ENCODE measurements around the gene RBM15.

Gene RBM15

DNA sequence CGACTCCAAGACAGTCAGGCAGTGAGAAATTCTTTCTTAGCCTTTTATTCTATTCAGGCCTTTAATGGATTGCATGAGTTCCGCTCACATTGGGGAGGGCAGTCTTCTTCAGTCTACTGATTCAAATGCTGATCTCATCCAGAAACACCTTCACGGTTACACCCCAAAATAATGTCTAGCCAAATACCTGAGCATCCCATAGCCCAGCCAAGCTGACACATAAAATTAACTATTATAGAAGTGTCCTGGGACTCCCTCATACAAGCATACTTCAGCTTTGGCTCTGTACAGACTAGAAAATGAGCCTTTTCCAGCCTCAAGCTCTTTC, 55.3 kb downstream of the RBM15 start:
- H3K4me3 ChIP-seq (ENCODE audit: low read depth, low read length, poor library complexity, severe bottlenecking) = no peak overlapping the region
- no peaks in the 10 kb centered on the region for H3K79me2 ChIP-seq (ENCODE audit: insufficient read depth, low read length)
- TF ChIP-seq CTCF (IDR thresholded peaks at IDR 0.05; ENCODE audit: low read length) = no peak
- TF ChIP-seq EZH2 (IDR thresholded peaks at IDR 0.05; ENCODE audit: borderline replicate concordance, low read length) = no peak
- H3K27ac ChIP-seq (ENCODE audit: low read depth, low read length, poor library complexity, severe bottlenecking) = no peak overlapping the region
- H4K20me1 ChIP-seq (ENCODE audit: insufficient read depth, low read length) = no peaks in the 10 kb centered on the region
- H3K9ac ChIP-seq (ENCODE audit: low read length) = no peak overlapping the region
- no peaks in the 10 kb centered on the region for H3K9me3 ChIP-seq (ENCODE audit: low read length)
- H3K4me2 ChIP-seq (ENCODE audit: low read length) = no peak overlapping the region
- H3K9me2 ChIP-seq (ENCODE audit: low read depth, low read length) = no peaks in the 10 kb centered on the region
- no peak overlapping the region for H2AFZ ChIP-seq (ENCODE audit: low read length)
- no peaks in the 10 kb centered on the region for H3K27me3 ChIP-seq (ENCODE audit: insufficient read depth, low read length)
- H3K4me1 ChIP-seq (ENCODE audit: insufficient read depth, low read length, severe bottlenecking) = peaks cover 19% of the 10 kb centered on the region
- peaks cover 17% of the 10 kb centered on the region for H3K36me3 ChIP-seq (ENCODE audit: insufficient read depth, low read length)
- H3F3A ChIP-seq (ENCODE audit: insufficient read depth, low read length) = no peaks in the 10 kb centered on the region

Data from OCI-LY1 (cell line).